Upper lobe of right lung (tissue), 1 donor: ENCODE results near the gene CCL21. TPM values are rescaled to one million over a fixed set of nuclear protein-coding genes. Genes with fewer than 3 reads are reported as not detected.
A peak's percentile ranks its signal among the peaks of the same experiment; 100 is the strongest.

ENCODE experiments used
- ATAC-seq: fragments of 200-7000 bp; cut with Tn5 transposase; one replicate; pipeline ENCODE4 v1.9.1; 2020; ENCODE audit warnings: mild to moderate bottlenecking, moderate library complexity
- DNase-seq: peaks from one replicate; pipeline ENCODE4 v3.0.0-alpha.2; 2020
- H3K27ac ChIP-seq: fragments of 200-600 bp; one replicate; pipeline ENCODE4 v1.8.0; 2022
- H3K27me3 ChIP-seq: fragments of 200-600 bp; one replicate; pipeline ENCODE4 v1.8.0; 2022; ENCODE audit warnings: mild to moderate bottlenecking
- H3K36me3 ChIP-seq: fragments of 200-600 bp; one replicate; pipeline ENCODE4 v1.8.0; 2022
- H3K4me1 ChIP-seq: fragments of 200-600 bp; one replicate; pipeline ENCODE4 v1.8.0; 2022
- H3K4me3 ChIP-seq: fragments of 200-600 bp; one replicate; pipeline ENCODE4 v1.8.0; 2022; ENCODE audit warnings: mild to moderate bottlenecking
- H3K9me3 ChIP-seq: fragments of 200-600 bp; one replicate; pipeline ENCODE4 v1.8.0; 2022
- CTCF ChIP-seq: fragments of 200-600 bp; IDR thresholded peaks from one replicate; pipeline ENCODE4 v1.8.0; 2022; ENCODE audit warnings: antibody characterized with exemption
- intact Hi-C: fragments of 100-400 bp; cut with DNase I; formaldehyde crosslinking; loops from one replicate; pipeline ENCODE4 v1.11.0; 2022
- total RNA-seq: library from RNA; stranded (reverse); fragmentation: NEBNext Ultra II Directional; extraction: Animal tissue kit (Norgen Biotek cat#: 25700); gene quantifications from one replicate; pipeline ENCODE4 v1.2.1, GENCODE V29; 2021
- donor health status: DM: no; HTN: yes; CAD: no; lungs with severe emphysema.

CCL21 gene
- total RNA-seq, 1 donor from 2014 or later = 37.7 TPM

GRCh38 chr9:34715639-34716215, 5.8 kb upstream of the CCL21 start:
- Histone ChIP-seq H3K9me3 (no peaks in the 10 kb centered on the region), H3K4me3 (no peak overlapping the region), H3K4me1 (peaks cover 7% of the 10 kb centered on the region), H3K27me3 (no peaks in the 10 kb centered on the region), H3K27ac (no peak overlapping the region), H3K36me3 (no peaks in the 10 kb centered on the region)
- ATAC-seq (no peak), DNase-seq (no peak)
- no peak for TF ChIP-seq CTCF
- intact Hi-C loops = no loop called here

- Histone ChIP-seq H3K4me1 (peaks cover 16% of the 10 kb centered on the region), H3K9me3 (no peaks in the 10 kb centered on the region), H3K27ac (no peak overlapping the region), H3K36me3 (no peaks in the 10 kb centered on the region), H3K4me3 (no peak overlapping the region), H3K27me3 (no peaks in the 10 kb centered on the region)
- no peak for DNase-seq
- no peak for ATAC-seq
- TF ChIP-seq CTCF = no peak
- intact Hi-C loops = no loop called here
Measured at GRCh38 chr9:34714007-34714406, 4.1 kb upstream of the CCL21 start.

GRCh38 chr9:34712140-34712539, 2.2 kb upstream of the CCL21 start:
- no peak overlapping the region for H3K4me3 ChIP-seq
- no peak for TF ChIP-seq CTCF
- no peak for ATAC-seq

GRCh38 chr9:34709196-34709978, 549 bp downstream of the CCL21 start:
- peaks cover 9% of the 10 kb centered on the region for H3K4me1 ChIP-seq
- no peak overlapping the region for H3K27ac ChIP-seq
- ATAC-seq (peak; percentile 34), DNase-seq (no peak)
- H3K9me3 ChIP-seq = no peaks in the 10 kb centered on the region
- no peak for TF ChIP-seq CTCF
- H3K36me3 ChIP-seq = no peaks in the 10 kb centered on the region
- intact Hi-C loops = no loop called here
- H3K27me3 ChIP-seq = no peaks in the 10 kb centered on the region
- no peak overlapping the region for H3K4me3 ChIP-seq

More at GRCh38 chr9:34712140-34712539, 2.2 kb upstream of the CCL21 start:
- H3K27me3 ChIP-seq = no peaks in the 10 kb centered on the region
- H3K4me1 ChIP-seq = peaks cover 9% of the 10 kb centered on the region
- H3K27ac ChIP-seq = no peak overlapping the region
- no peaks in the 10 kb centered on the region for H3K36me3 ChIP-seq
- no peaks in the 10 kb centered on the region for H3K9me3 ChIP-seq
- DNase-seq = no peak
- intact Hi-C loops = no loop called here

- Histone ChIP-seq H3K9me3 (no peaks in the 10 kb centered on the region), H3K27me3 (no peaks in the 10 kb centered on the region), H3K36me3 (no peaks in the 10 kb centered on the region), H3K27ac (no peak overlapping the region), H3K4me3 (no peak overlapping the region), H3K4me1 (peaks cover 9% of the 10 kb centered on the region)
- DNase-seq = no peak
- intact Hi-C loops = no loop called here
- no peak for ATAC-seq
- TF ChIP-seq CTCF = no peak
Measured at GRCh38 chr9:34707130-34707529, 2.8 kb downstream of the CCL21 start.
